ENCODE results near the gene CNRIP1.

CNRIP1 gene

DNA sequence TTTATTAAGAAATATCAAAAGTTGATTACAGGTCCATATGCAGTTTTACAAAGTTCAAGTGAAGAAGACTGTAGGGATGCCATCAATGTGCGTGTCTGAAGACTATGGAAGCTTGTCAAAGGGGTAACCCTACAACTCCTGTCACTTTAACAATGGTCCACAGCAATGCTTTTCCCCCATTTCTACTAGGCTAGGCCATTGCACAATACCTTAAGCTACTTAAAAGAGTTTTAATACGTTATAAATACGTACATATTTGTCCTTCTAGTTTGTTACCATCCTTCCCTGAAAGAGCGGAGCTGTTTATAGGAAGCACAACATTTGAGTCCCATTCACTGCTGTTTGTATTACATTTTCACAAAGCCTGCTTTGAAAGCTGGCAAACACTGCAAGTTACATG is 26.7 kb downstream of the CNRIP1 start:
- Histone ChIP-seq H3F3A (ENCODE audit: control insufficient read depth, insufficient read depth) (no peaks in the 10 kb centered on the region), H3K79me2 (ENCODE audit: control insufficient read depth, low read length) (no peaks in the 10 kb centered on the region), H3K4me2 (ENCODE audit: low read length) (no peak overlapping the region), H3K4me1 (ENCODE audit: control insufficient read depth, low read length) (peaks cover 36% of the 10 kb centered on the region), H4K20me1 (ENCODE audit: control insufficient read depth, insufficient read depth, low read depth, low read length) (no peaks in the 10 kb centered on the region), H3K9me2 (replicated peaks; ENCODE audit: control insufficient read depth, low read length) (no peaks in the 10 kb centered on the region), H3K4me3 (ENCODE audit: low read length) (no peak overlapping the region), H3K9me3 (ENCODE audit: control insufficient read depth, insufficient read depth, low read length) (no peaks in the 10 kb centered on the region), H3K27me3 (ENCODE audit: control insufficient read depth, low read length) (no peaks in the 10 kb centered on the region), H3K36me3 (ENCODE audit: control insufficient read depth, low read length) (no peaks in the 10 kb centered on the region), H3K27ac (ENCODE audit: low read depth, low read length) (no peak overlapping the region)
- TF ChIP-seq EZH2phosphoT487 (IDR thresholded peaks at IDR 0.05; ENCODE audit: borderline replicate concordance, low read length) = no peak
- TF ChIP-seq, protein P1, sequence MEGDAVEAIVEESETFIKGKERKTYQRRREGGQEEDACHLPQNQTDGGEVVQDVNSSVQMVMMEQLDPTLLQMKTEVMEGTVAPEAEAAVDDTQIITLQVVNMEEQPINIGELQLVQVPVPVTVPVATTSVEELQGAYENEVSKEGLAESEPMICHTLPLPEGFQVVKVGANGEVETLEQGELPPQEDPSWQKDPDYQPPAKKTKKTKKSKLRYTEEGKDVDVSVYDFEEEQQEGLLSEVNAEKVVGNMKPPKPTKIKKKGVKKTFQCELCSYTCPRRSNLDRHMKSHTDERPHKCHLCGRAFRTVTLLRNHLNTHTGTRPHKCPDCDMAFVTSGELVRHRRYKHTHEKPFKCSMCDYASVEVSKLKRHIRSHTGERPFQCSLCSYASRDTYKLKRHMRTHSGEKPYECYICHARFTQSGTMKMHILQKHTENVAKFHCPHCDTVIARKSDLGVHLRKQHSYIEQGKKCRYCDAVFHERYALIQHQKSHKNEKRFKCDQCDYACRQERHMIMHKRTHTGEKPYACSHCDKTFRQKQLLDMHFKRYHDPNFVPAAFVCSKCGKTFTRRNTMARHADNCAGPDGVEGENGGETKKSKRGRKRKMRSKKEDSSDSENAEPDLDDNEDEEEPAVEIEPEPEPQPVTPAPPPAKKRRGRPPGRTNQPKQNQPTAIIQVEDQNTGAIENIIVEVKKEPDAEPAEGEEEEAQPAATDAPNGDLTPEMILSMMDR (IDR thresholded peaks at IDR 0.05; ENCODE audit: low read depth, low read length, poor library complexity, severe bottlenecking) = no peak

DNA sequence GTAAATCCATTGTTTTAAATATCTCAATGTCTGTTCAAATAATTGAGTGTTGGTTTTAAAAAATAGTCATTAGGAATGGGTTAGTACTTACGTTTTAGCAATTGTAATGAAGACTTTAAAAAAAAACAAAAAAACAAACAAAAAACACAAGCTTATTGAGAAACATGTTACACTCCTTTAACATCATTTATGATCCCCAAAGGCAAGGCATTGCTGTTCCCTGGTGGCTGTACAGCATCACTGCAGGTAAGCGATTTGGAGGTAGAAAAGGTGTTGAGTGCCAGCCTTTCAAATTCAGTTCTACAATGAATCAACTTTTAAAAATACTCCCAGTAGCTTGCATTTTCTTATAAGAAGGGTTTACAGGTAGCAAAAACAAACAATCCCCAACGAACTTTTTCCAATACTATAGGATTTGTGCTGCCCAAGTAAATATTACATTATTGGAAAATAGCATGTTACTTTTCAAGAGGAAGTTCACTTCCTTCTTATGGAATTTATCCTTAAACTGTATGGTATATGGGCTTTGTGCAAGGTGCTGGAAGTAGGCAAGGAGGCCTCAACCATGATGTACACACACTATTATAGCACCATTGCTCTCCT is 27.5 kb downstream of the CNRIP1 start:
- Histone ChIP-seq H3K27ac (ENCODE audit: low read depth, low read length) (no peak overlapping the region), H3K4me3 (ENCODE audit: low read length) (no peak overlapping the region), H3K36me3 (ENCODE audit: control insufficient read depth, low read length) (no peaks in the 10 kb centered on the region), H3K27me3 (ENCODE audit: control insufficient read depth, low read length) (0 out of 2 replicates have a peak, but pooled peaks cover 5% of the 10 kb centered on the region), H3K4me1 (ENCODE audit: control insufficient read depth, low read length) (peaks cover 38% of the 10 kb centered on the region), H4K20me1 (ENCODE audit: control insufficient read depth, insufficient read depth, low read depth, low read length) (no peaks in the 10 kb centered on the region), H3K4me2 (ENCODE audit: low read length) (no peak overlapping the region), H3F3A (ENCODE audit: control insufficient read depth, insufficient read depth) (no peaks in the 10 kb centered on the region), H3K9me2 (replicated peaks; ENCODE audit: control insufficient read depth, low read length) (no peaks in the 10 kb centered on the region), H3K79me2 (ENCODE audit: control insufficient read depth, low read length) (no peaks in the 10 kb centered on the region), H3K9me3 (ENCODE audit: control insufficient read depth, insufficient read depth, low read length) (no peaks in the 10 kb centered on the region)
- TF ChIP-seq EZH2phosphoT487 (IDR thresholded peaks at IDR 0.05; ENCODE audit: borderline replicate concordance, low read length) = no peak
- TF ChIP-seq, protein P1 (IDR thresholded peaks at IDR 0.05; ENCODE audit: low read depth, low read length, poor library complexity, severe bottlenecking) = peak; percentile 69

DNA sequence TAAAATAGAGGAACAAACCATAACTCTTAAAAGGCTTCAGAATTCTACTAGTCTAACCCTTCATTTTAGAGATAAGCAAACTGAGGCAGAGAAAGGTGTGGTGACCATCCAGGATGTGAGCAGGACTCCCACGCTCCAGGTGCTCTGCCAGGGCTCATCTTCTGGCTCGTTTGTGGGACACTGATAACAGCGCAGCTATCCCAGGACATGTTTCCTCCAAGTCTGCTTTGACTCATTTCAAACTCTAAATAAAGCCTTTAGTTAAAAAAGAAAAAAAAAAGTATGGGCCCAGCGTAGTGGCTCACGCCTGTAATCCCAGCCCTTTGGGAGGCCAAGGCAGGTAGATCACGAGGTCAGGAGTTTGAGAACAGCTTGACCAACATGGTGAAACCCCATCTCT is 28.4 kb downstream of the CNRIP1 start:
- H3K27me3 ChIP-seq (ENCODE audit: control insufficient read depth, low read length) = peaks cover 5% of the 10 kb centered on the region; the same call in 1 of the 2 replicates
- no peaks in the 10 kb centered on the region for H3K9me2 ChIP-seq (replicated peaks; ENCODE audit: control insufficient read depth, low read length)
- no peaks in the 10 kb centered on the region for H3K9me3 ChIP-seq (ENCODE audit: control insufficient read depth, insufficient read depth, low read length)
- no peaks in the 10 kb centered on the region for H4K20me1 ChIP-seq (ENCODE audit: control insufficient read depth, insufficient read depth, low read depth, low read length)
- H3K4me1 ChIP-seq (ENCODE audit: control insufficient read depth, low read length) = peaks cover 37% of the 10 kb centered on the region
- no peaks in the 10 kb centered on the region for H3K79me2 ChIP-seq (ENCODE audit: control insufficient read depth, low read length)
- H3K27ac ChIP-seq (ENCODE audit: low read depth, low read length) = no peak overlapping the region
- H3K4me3 ChIP-seq (ENCODE audit: low read length) = no peak overlapping the region
- no peak for TF ChIP-seq EZH2phosphoT487 (IDR thresholded peaks at IDR 0.05; ENCODE audit: borderline replicate concordance, low read length)
- TF ChIP-seq, protein P1 (IDR thresholded peaks at IDR 0.05; ENCODE audit: low read depth, low read length, poor library complexity, severe bottlenecking) = no peak
- no peak overlapping the region for H3K4me2 ChIP-seq (ENCODE audit: low read length)
- no peaks in the 10 kb centered on the region for H3F3A ChIP-seq (ENCODE audit: control insufficient read depth, insufficient read depth)
- no peaks in the 10 kb centered on the region for H3K36me3 ChIP-seq (ENCODE audit: control insufficient read depth, low read length)

All from DOHH2 (cell line).